ENCODE data around the gene ERCC2. TPM values are rescaled to one million over a fixed set of nuclear protein-coding genes. Genes with fewer than 3 reads are reported as not detected.
A peak's percentile ranks its signal among the peaks of the same experiment; 100 is the strongest.

ERCC2 gene
- total and polyA plus RNA-seq, 2 experiments from 2014 or later, result 33.3 to 81.1 TPM

DNA sequence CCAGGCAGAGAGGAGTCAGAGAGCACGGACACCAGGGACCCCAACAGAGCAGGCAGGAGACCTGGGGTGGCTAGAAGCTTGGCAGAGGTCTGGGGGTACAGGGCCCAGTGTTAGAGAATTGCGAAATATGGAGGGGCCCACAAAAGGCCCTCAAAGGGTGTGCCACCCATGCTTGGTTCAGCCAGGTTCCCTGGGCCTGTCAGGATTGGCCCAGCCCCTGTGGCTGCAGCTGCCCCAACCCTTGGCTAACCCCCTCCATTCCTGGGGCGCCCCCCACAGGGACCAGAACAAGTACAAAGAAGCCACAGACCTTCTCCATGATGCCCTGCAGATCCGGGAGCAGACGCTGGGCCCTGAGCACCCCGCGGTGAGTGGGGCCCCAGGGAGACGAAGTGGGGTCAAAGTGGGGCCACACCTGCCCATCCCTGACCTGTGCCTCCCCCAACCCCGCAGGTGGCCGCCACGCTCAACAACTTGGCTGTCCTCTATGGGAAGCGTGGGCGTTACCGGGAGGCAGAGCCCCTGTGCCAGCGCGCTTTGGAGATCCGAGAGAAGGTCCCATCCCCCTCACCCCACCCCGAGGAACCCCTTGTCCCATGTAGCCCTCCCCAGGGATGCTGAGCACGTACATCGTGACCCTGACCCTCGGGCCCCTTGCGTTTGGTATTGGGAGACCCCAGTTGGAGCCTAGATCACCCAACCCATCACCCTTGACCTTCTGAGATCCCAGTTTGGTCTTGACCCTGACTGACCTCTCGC lies 21.8 kb downstream of the ERCC2 start:
- H4K20me1 ChIP-seq (replicated peaks; ENCODE audit: insufficient read depth), result no peaks in the 10 kb centered on the region; the same call in 1 of the 2 replicates
- Mint-ChIP-seq H3K4me3 (no peak overlapping the region), H3K27ac (no peak overlapping the region), H3K36me3 (ENCODE audit: low read depth) (peaks cover 29% of the 10 kb centered on the region), H3K27me3 (ENCODE audit: insufficient read depth, low read depth, poor library complexity) (peaks cover 12% of the 10 kb centered on the region), H3K9me3 (no peaks in the 10 kb centered on the region), H3K4me1 (no peaks in the 10 kb centered on the region; the same call in 1 of the 3 replicates)
- no peaks in the 10 kb centered on the region for H3K4me1 ChIP-seq (ENCODE audit: insufficient read depth)
- H3K36me3 ChIP-seq (ENCODE audit: insufficient read depth), result 0 out of 2 replicates have a peak, but pooled peaks cover 5% of the 10 kb centered on the region
- ATAC-seq, result peak; percentile 10
- H2AFZ ChIP-seq, result no peak overlapping the region
- H3K4me3 ChIP-seq, result no peak overlapping the region
- DNase-seq (ENCODE audit: low spot score), result no peak
- H3K27ac ChIP-seq (ENCODE audit: low read depth), result no peak overlapping the region
- TF ChIP-seq, protein P1, sequence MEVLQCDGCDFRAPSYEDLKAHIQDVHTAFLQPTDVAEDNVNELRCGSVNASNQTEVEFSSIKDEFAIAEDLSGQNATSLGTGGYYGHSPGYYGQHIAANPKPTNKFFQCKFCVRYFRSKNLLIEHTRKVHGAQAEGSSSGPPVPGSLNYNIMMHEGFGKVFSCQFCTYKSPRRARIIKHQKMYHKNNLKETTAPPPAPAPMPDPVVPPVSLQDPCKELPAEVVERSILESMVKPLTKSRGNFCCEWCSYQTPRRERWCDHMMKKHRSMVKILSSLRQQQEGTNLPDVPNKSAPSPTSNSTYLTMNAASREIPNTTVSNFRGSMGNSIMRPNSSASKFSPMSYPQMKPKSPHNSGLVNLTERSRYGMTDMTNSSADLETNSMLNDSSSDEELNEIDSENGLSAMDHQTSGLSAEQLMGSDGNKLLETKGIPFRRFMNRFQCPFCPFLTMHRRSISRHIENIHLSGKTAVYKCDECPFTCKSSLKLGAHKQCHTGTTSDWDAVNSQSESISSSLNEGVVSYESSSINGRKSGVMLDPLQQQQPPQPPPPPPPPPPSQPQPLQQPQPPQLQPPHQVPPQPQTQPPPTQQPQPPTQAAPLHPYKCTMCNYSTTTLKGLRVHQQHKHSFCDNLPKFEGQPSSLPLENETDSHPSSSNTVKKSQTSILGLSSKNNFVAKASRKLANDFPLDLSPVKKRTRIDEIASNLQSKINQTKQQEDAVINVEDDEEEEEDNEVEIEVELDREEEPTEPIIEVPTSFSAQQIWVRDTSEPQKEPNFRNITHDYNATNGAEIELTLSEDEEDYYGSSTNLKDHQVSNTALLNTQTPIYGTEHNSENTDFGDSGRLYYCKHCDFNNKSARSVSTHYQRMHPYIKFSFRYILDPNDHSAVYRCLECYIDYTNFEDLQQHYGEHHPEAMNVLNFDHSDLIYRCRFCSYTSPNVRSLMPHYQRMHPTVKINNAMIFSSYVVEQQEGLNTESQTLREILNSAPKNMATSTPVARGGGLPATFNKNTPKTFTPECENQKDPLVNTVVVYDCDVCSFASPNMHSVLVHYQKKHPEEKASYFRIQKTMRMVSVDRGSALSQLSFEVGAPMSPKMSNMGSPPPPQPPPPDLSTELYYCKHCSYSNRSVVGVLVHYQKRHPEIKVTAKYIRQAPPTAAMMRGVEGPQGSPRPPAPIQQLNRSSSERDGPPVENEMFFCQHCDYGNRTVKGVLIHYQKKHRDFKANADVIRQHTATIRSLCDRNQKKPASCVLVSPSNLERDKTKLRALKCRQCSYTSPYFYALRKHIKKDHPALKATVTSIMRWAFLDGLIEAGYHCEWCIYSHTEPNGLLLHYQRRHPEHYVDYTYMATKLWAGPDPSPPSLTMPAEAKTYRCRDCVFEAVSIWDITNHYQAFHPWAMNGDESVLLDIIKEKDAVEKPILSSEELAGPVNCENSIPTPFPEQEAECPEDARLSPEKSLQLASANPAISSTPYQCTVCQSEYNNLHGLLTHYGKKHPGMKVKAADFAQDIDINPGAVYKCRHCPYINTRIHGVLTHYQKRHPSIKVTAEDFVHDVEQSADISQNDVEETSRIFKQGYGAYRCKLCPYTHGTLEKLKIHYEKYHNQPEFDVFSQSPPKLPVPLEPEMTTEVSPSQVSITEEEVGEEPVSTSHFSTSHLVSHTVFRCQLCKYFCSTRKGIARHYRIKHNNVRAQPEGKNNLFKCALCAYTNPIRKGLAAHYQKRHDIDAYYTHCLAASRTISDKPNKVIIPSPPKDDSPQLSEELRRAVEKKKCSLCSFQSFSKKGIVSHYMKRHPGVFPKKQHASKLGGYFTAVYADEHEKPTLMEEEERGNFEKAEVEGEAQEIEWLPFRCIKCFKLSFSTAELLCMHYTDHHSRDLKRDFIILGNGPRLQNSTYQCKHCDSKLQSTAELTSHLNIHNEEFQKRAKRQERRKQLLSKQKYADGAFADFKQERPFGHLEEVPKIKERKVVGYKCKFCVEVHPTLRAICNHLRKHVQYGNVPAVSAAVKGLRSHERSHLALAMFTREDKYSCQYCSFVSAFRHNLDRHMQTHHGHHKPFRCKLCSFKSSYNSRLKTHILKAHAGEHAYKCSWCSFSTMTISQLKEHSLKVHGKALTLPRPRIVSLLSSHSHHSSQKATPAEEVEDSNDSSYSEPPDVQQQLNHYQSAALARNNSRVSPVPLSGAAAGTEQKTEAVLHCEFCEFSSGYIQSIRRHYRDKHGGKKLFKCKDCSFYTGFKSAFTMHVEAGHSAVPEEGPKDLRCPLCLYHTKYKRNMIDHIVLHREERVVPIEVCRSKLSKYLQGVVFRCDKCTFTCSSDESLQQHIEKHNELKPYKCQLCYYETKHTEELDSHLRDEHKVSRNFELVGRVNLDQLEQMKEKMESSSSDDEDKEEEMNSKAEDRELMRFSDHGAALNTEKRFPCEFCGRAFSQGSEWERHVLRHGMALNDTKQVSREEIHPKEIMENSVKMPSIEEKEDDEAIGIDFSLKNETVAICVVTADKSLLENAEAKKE (CRISPR knock-in tag; IDR thresholded peaks at IDR 0.05), result no peak
- TF ChIP-seq EZH2phosphoT487 (IDR thresholded peaks at IDR 0.05; ENCODE audit: unreplicated experiment), result no peak
- no peak for TF ChIP-seq NANOG (IDR thresholded peaks at IDR 0.05; ENCODE audit: borderline replicate concordance)
- TF ChIP-seq JUNB (IDR thresholded peaks at IDR 0.05; ENCODE audit: unreplicated experiment), result no peak
- TF ChIP-seq, protein P2, sequence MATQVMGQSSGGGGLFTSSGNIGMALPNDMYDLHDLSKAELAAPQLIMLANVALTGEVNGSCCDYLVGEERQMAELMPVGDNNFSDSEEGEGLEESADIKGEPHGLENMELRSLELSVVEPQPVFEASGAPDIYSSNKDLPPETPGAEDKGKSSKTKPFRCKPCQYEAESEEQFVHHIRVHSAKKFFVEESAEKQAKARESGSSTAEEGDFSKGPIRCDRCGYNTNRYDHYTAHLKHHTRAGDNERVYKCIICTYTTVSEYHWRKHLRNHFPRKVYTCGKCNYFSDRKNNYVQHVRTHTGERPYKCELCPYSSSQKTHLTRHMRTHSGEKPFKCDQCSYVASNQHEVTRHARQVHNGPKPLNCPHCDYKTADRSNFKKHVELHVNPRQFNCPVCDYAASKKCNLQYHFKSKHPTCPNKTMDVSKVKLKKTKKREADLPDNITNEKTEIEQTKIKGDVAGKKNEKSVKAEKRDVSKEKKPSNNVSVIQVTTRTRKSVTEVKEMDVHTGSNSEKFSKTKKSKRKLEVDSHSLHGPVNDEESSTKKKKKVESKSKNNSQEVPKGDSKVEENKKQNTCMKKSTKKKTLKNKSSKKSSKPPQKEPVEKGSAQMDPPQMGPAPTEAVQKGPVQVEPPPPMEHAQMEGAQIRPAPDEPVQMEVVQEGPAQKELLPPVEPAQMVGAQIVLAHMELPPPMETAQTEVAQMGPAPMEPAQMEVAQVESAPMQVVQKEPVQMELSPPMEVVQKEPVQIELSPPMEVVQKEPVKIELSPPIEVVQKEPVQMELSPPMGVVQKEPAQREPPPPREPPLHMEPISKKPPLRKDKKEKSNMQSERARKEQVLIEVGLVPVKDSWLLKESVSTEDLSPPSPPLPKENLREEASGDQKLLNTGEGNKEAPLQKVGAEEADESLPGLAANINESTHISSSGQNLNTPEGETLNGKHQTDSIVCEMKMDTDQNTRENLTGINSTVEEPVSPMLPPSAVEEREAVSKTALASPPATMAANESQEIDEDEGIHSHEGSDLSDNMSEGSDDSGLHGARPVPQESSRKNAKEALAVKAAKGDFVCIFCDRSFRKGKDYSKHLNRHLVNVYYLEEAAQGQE (IDR thresholded peaks at IDR 0.05; ENCODE audit: unreplicated experiment), result no peak
- TF ChIP-seq, protein P3, sequence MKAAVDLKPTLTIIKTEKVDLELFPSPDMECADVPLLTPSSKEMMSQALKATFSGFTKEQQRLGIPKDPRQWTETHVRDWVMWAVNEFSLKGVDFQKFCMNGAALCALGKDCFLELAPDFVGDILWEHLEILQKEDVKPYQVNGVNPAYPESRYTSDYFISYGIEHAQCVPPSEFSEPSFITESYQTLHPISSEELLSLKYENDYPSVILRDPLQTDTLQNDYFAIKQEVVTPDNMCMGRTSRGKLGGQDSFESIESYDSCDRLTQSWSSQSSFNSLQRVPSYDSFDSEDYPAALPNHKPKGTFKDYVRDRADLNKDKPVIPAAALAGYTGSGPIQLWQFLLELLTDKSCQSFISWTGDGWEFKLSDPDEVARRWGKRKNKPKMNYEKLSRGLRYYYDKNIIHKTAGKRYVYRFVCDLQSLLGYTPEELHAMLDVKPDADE (IDR thresholded peaks at IDR 0.05), result no peak
- no peak for TF ChIP-seq CREB1 (CRISPR knock-in tag; IDR thresholded peaks at IDR 0.05; ENCODE audit: low read depth)
- TF ChIP-seq ZNF331 (CRISPR knock-in tag; IDR thresholded peaks at IDR 0.05; ENCODE audit: low read depth), result no peak
- TF ChIP-seq, protein P4, sequence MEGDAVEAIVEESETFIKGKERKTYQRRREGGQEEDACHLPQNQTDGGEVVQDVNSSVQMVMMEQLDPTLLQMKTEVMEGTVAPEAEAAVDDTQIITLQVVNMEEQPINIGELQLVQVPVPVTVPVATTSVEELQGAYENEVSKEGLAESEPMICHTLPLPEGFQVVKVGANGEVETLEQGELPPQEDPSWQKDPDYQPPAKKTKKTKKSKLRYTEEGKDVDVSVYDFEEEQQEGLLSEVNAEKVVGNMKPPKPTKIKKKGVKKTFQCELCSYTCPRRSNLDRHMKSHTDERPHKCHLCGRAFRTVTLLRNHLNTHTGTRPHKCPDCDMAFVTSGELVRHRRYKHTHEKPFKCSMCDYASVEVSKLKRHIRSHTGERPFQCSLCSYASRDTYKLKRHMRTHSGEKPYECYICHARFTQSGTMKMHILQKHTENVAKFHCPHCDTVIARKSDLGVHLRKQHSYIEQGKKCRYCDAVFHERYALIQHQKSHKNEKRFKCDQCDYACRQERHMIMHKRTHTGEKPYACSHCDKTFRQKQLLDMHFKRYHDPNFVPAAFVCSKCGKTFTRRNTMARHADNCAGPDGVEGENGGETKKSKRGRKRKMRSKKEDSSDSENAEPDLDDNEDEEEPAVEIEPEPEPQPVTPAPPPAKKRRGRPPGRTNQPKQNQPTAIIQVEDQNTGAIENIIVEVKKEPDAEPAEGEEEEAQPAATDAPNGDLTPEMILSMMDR (conservative IDR thresholded peaks at IDR 0.05; ENCODE audit: low read depth in 2 of 2), result no peak
- TF ChIP-seq POLR2AphosphoS5 (IDR thresholded peaks at IDR 0.05; ENCODE audit: low read depth), result no peak; the same call in 1 of the 2 replicates
- no peak for TF ChIP-seq ZNF114 (CRISPR knock-in tag; IDR thresholded peaks at IDR 0.05)
- no peak for TF ChIP-seq EZH2 (IDR thresholded peaks at IDR 0.05; ENCODE audit: low read depth, unreplicated experiment)
- TF ChIP-seq STAT1 (IDR thresholded peaks at IDR 0.05; ENCODE audit: unreplicated experiment), result no peak
- H3F3A ChIP-seq (replicated peaks; ENCODE audit: low read depth), result 0 out of 2 replicates have a peak, but pooled peaks cover under 1% of the 10 kb centered on the region
- no peaks in the 10 kb centered on the region for H3K79me2 ChIP-seq (replicated peaks; ENCODE audit: insufficient read depth)
- H3K9me2 ChIP-seq (ENCODE audit: insufficient read depth), result no peaks in the 10 kb centered on the region
- no peak overlapping the region for H3K4me2 ChIP-seq
- H3K27me3 ChIP-seq (ENCODE audit: insufficient read depth), result no peaks in the 10 kb centered on the region

Measured in GM23338 (cell line).